Measurements from ENCODE around the gene CSGALNACT2.

- TF ChIP-seq CEBPB (IDR thresholded peaks at IDR 0.05) = no peak
- TF ChIP-seq EGR1 (IDR thresholded peaks at IDR 0.05) = no peak
- TF ChIP-seq RAD21 (IDR thresholded peaks at IDR 0.05; ENCODE audit: low read depth) = no peak
- no peak for TF ChIP-seq REST (IDR thresholded peaks at IDR 0.05; ENCODE audit: low read depth)
- TF ChIP-seq EP300 (IDR thresholded peaks at IDR 0.05; ENCODE audit: borderline replicate concordance) = no peak
- no peak for TF ChIP-seq MAX (IDR thresholded peaks at IDR 0.05)
- TF ChIP-seq NFIC (IDR thresholded peaks at IDR 0.05) = no peak
- no peak for TF ChIP-seq FOXM1 (IDR thresholded peaks at IDR 0.05; ENCODE audit: borderline replicate concordance, low read depth)
These were observed 22.0 kb downstream of the CSGALNACT2 start for GRCh38 chr10:43160046-43160920.
